Breast epithelium (tissue), 4 donors: ENCODE measurements around the gene APMAP. TPM values are rescaled to one million over a fixed set of nuclear protein-coding genes. Genes with fewer than 3 reads are reported as not detected.

Source experiments
- DNase-seq, 2 donors: peaks; one replicate each; pipeline ENCODE4 v3.0.0-alpha.2; 2019; ENCODE audit warnings: low spot score in 2 of 2
- H3K27ac ChIP-seq, 2 donors: fragments of 200-600 bp; sonication (generic) in 1 of 2; one replicate each; pipeline ENCODE4 v1.5.1; 2016 to 2019; ENCODE audit warnings: mild to moderate bottlenecking in 1 of 2
- H3K27me3 ChIP-seq, 2 donors: fragments of 200-600 bp; sonication (generic) in 1 of 2; one replicate each; pipeline versions ENCODE4 v1.5.1 to v1.6.0; 2017 to 2019; ENCODE audit warnings: control low read depth in 1 of 2, mild to moderate bottlenecking in 1 of 2
- H3K36me3 ChIP-seq: fragments of 200-600 bp; one replicate; pipeline ENCODE4 v1.5.1; 2019
- H3K4me1 ChIP-seq, 2 donors: fragments of 200-600 bp; sonication (generic); one replicate each; pipeline ENCODE4 v1.5.1; 2016 to 2019; ENCODE audit warnings: control low read depth in 1 of 2
- H3K4me3 ChIP-seq, 3 donors: fragments of 200-600 bp; sonication (generic); 1 replicate in 2 of 3; 2 replicates in 1 of 3; pipeline ENCODE4 v1.5.1; 2016 to 2019; ENCODE audit warnings: mild to moderate bottlenecking in 3 of 3, moderate library complexity in 2 of 3
- H3K9me3 ChIP-seq, 2 donors: fragments of 200-600 bp; sonication (generic) in 1 of 2; one replicate each; pipeline ENCODE4 v1.5.1; 2016 to 2019; ENCODE audit warnings: control low read depth in 1 of 2
- CTCF ChIP-seq, 3 donors: fragments of 450-650 bp; IDR thresholded peaks; one replicate each; pipeline ENCODE4 v1.5.1; 2016 to 2017; ENCODE audit warnings: antibody characterized with exemption in 3 of 3, mild to moderate bottlenecking in 3 of 3, moderate library complexity in 3 of 3
- POLR2A ChIP-seq: fragments of 450-650 bp; IDR thresholded peaks from one replicate; pipeline ENCODE4 v1.6.1; 2016; ENCODE audit warnings: antibody characterized with exemption, mild to moderate bottlenecking, moderate library complexity
- POLR2AphosphoS5 ChIP-seq, 3 donors: sonication (generic); formaldehyde crosslinking; IDR thresholded peaks; one replicate each; pipeline ENCODE4 v1.6.1; 2017; ENCODE audit warnings: antibody characterized with exemption in 3 of 3
- intact Hi-C: fragments of 100-400 bp; cut with DNase I; formaldehyde crosslinking; loops from one replicate; pipeline ENCODE4 v1.15.1; 2023; ENCODE audit warnings: low total_unique reads
- total RNA-seq, 3 donors: library from RNA; depleted of rRNA; stranded (reverse); fragments of >200 nt; gene quantifications; one replicate each; pipeline ENCODE4 v1.1.0, GENCODE V29; 2016

Gene APMAP
- total RNA-seq, 3 donors from 2014 or later, result 83.2 to 184 (median 101) TPM

- intact Hi-C loops, result no loop called here
- no peak for DNase-seq
- Histone ChIP-seq H3K4me1 (no peaks in the 10 kb centered on the region), H3K27me3 (no peaks in the 10 kb centered on the region), H3K36me3 (no peaks in the 10 kb centered on the region), H3K4me3 (no peak overlapping the region), H3K27ac (no peak overlapping the region), H3K9me3 (peaks cover 16 to 28% of the 10 kb centered on the region in 2 donors)
- TF ChIP-seq POLR2A (no peak), CTCF (IDR thresholded peaks at IDR 0.05) (no peak), POLR2AphosphoS5 (IDR thresholded peaks at IDR 0.05) (no peak)
These were observed 49.9 kb downstream of the APMAP start for GRCh38 chr20:24942679-24943078.

GRCh38 chr20:24939036-24939435 is 53.5 kb downstream of the APMAP start:
- intact Hi-C loops, result no loop called here

GRCh38 chr20:24938498-24938897 is 54.1 kb downstream of the APMAP start:
- H3K27me3 ChIP-seq, result no peaks in the 10 kb centered on the region
- intact Hi-C loops, result no loop called here
- no peak overlapping the region for H3K27ac ChIP-seq
- no peaks in the 10 kb centered on the region for H3K4me1 ChIP-seq
- H3K9me3 ChIP-seq, result peaks cover 5 to 22% of the 10 kb centered on the region in 2 donors
- TF ChIP-seq POLR2A (no peak), CTCF (IDR thresholded peaks at IDR 0.05) (no peak), POLR2AphosphoS5 (IDR thresholded peaks at IDR 0.05) (no peak)
- no peak overlapping the region for H3K4me3 ChIP-seq
- peak in 1 of 2 donors; percentile 4 for DNase-seq
- H3K36me3 ChIP-seq, result no peaks in the 10 kb centered on the region

More at GRCh38 chr20:24939036-24939435, 53.5 kb downstream of the APMAP start:
- DNase-seq, result no peak
- H3K4me3 ChIP-seq, result no peak overlapping the region
- H3K4me1 ChIP-seq, result no peaks in the 10 kb centered on the region
- no peaks in the 10 kb centered on the region for H3K36me3 ChIP-seq
- H3K9me3 ChIP-seq, result peaks cover 8 to 22% of the 10 kb centered on the region in 2 donors
- no peak overlapping the region for H3K27ac ChIP-seq
- TF ChIP-seq POLR2A, result no peak
- no peaks in the 10 kb centered on the region for H3K27me3 ChIP-seq

- Histone ChIP-seq H3K4me1 (no peaks in the 10 kb centered on the region), H3K27me3 (no peaks in the 10 kb centered on the region), H3K9me3 (peaks cover 2 to 21% of the 10 kb centered on the region in 2 donors), H3K27ac (no peak overlapping the region), H3K4me3 (no peak overlapping the region), H3K36me3 (no peaks in the 10 kb centered on the region)
- intact Hi-C loops, result no loop called here
- TF ChIP-seq POLR2AphosphoS5 (IDR thresholded peaks at IDR 0.05) (no peak), POLR2A (no peak), CTCF (IDR thresholded peaks at IDR 0.05) (no peak)
- no peak for DNase-seq
These were observed 55.0 kb downstream of the APMAP start for GRCh38 chr20:24937579-24937978.

- intact Hi-C loops, result no loop called here
- no peaks in the 10 kb centered on the region for H3K4me1 ChIP-seq
- no peak for DNase-seq
These were observed 55.8 kb downstream of the APMAP start for GRCh38 chr20:24936526-24937407.

More at GRCh38 chr20:24936526-24937407, 55.8 kb downstream of the APMAP start:
- no peak overlapping the region for H3K27ac ChIP-seq
- H3K36me3 ChIP-seq, result no peaks in the 10 kb centered on the region
- TF ChIP-seq POLR2AphosphoS5 (IDR thresholded peaks at IDR 0.05), result no peak
- no peak for TF ChIP-seq POLR2A
- TF ChIP-seq CTCF (IDR thresholded peaks at IDR 0.05), result no peak
- H3K27me3 ChIP-seq, result no peaks in the 10 kb centered on the region
- peaks cover 0 to 13% of the 10 kb centered on the region in 2 donors for H3K9me3 ChIP-seq
- no peak overlapping the region for H3K4me3 ChIP-seq
